Activated CD4-positive, alpha-beta T cell treated with anti-CD3 and anti-CD28 coated beads for 36 hours (primary cell): ENCODE results near the gene ASB2. TPM values are rescaled to one million over a fixed set of nuclear protein-coding genes. Genes with fewer than 3 reads are reported as not detected.

Experiments
- ATAC-seq: fragments of 200-7000 bp; cut with Tn5 transposase; one replicate; pipeline ENCODE4 v1.10.0; 2021; ENCODE audit warnings: mild to moderate bottlenecking, moderate library complexity
- CTCF ChIA-PET: fragments of 350-600 bp; sonication (Branson Sonifier 250); formaldehyde crosslinking; loops from one replicate; lab custom pipeline; 2021; ENCODE audit warnings: antibody characterized with exemption; lab: Charles Lee
- POLR2A ChIA-PET: fragments of 350-600 bp; sonication (Branson Sonifier 250); formaldehyde crosslinking; loops from one replicate; lab custom pipeline; 2021; ENCODE audit warnings: antibody characterized with exemption, inconsistent platforms; lab: Charles Lee
- DNase-seq: peaks from one replicate; pipeline ENCODE4 v3.0.0-alpha.2; 2020
- H3K27ac Mint-ChIP-seq: one replicate; pipeline ENCODE4 v1.8.0; 2021; ENCODE audit warnings: mixed read lengths
- H3K27me3 Mint-ChIP-seq: one replicate; pipeline ENCODE4 v1.8.0; 2021; ENCODE audit warnings: mixed read lengths
- H3K36me3 Mint-ChIP-seq: one replicate; pipeline ENCODE4 v1.8.0; 2021; ENCODE audit warnings: low read depth, mixed read lengths
- H3K4me1 Mint-ChIP-seq: one replicate; pipeline ENCODE4 v1.8.0; 2021; ENCODE audit warnings: mixed read lengths
- H3K4me3 Mint-ChIP-seq: one replicate; pipeline ENCODE4 v1.8.0; 2021; ENCODE audit warnings: mild to moderate bottlenecking, moderate library complexity, mixed read lengths
- H3K9me3 Mint-ChIP-seq: one replicate; pipeline ENCODE4 v1.8.0; 2021; ENCODE audit warnings: low read depth, mixed read lengths
- intact Hi-C, 2 experiments: fragments of 100-400 bp; cut with DNase I in 1 of 2; cut with micrococcal nuclease in 1 of 2; formaldehyde crosslinking; loops; one replicate each; pipeline versions ENCODE4 v1.14.2 to v1.15.1; 2022 to 2024; cut with DNase I, micrococcal nuclease
- total RNA-seq, 2 experiments: library from RNA; stranded (reverse); gene quantifications; one replicate each; pipeline ENCODE4 v1.2.3, GENCODE V29; 2021

Gene ASB2
- total RNA-seq, 2 experiments from 2014 or later = 24.8 to 25.5 TPM

DNA sequence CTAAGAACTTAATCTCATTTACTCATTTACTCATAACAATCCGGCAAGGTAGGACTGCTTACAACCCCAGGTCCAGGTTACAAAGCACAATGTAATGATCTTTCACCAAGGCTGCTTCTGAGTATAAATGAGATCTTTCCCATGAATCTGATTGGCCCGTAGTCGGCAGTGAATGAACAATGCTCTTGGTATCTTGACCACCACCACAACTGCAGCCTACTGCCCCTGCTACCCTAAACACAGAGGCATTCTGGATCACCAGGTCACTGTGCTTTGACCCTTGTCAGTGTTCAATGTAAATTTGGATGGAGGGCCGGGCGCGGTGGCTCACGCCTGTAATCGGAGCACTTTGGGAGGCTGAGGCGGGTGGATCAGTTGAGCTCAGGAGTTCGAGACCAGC is 33.3 kb downstream of the ASB2 start:
- POLR2A ChIA-PET = interaction anchor here (0.6 kb wide), 1 partner anchor 16 kb away, joined by 4 read pairs; no protein-coding TSS in a partner anchor
- CTCF ChIA-PET = interaction anchor here (0.6 to 14.8 kb wide), 5 partner anchors 31 to 237 kb away, joined by 3 to 349 read pairs (median 3); partner anchors contain the start of genes ASB2, CCDC197, DDX24 and IFI27L1
- ATAC-seq = no peak

GRCh38 chr14:93941293-93941910 is 35.0 kb downstream of the ASB2 start:
- DNase-seq (no peak), ATAC-seq (no peak)
- ChIA-PET CTCF (interaction anchor here (0.7 to 14.8 kb wide), 4 partner anchors 17 to 505 kb away, joined by 3 to 349 read pairs (median 92); partner anchors contain the start of genes ASB2 and CCDC197), POLR2A (no interaction called here)
- H3K27me3 Mint-ChIP-seq = peaks cover 13% of the 10 kb centered on the region
- H3K36me3 Mint-ChIP-seq = peaks cover 7% of the 10 kb centered on the region
- H3K4me1 Mint-ChIP-seq = peaks cover 14% of the 10 kb centered on the region
- H3K9me3 Mint-ChIP-seq = no peaks in the 10 kb centered on the region
- intact Hi-C loops = no loop called here
- H3K27ac Mint-ChIP-seq = no peak overlapping the region
- no peak overlapping the region for H3K4me3 Mint-ChIP-seq

More for the DNA sequence above, 33.3 kb downstream of the ASB2 start:
- DNase-seq = no peak
- Mint-ChIP-seq H3K9me3 (no peaks in the 10 kb centered on the region), H3K4me3 (no peak overlapping the region), H3K4me1 (peaks cover 14% of the 10 kb centered on the region), H3K36me3 (peaks cover 7% of the 10 kb centered on the region), H3K27ac (peak overlapping the region; percentile 34), H3K27me3 (peaks cover 7% of the 10 kb centered on the region)
- intact Hi-C loops = no loop called here

- intact Hi-C loops = no loop called here
- ChIA-PET CTCF (interaction anchor here (0.6 to 14.8 kb wide), 26 partner anchors 9 to 240 kb away, joined by 3 to 349 read pairs (median 8); partner anchors contain the start of genes ASB2, CCDC197 and OTUB2), POLR2A (interaction anchor here (1.0 to 2.0 kb wide), 5 partner anchors 30 to 61 kb away, joined by 3 to 12 read pairs (median 10); partner anchors contain the start of gene CCDC197)
- Mint-ChIP-seq H3K27ac (peak overlapping the region; percentile 53), H3K4me1 (peaks cover 14% of the 10 kb centered on the region), H3K36me3 (peaks cover 9% of the 10 kb centered on the region), H3K4me3 (peak overlapping the region; percentile 19), H3K9me3 (no peaks in the 10 kb centered on the region), H3K27me3 (peaks cover 14% of the 10 kb centered on the region)
- no peak for ATAC-seq
- no peak for DNase-seq
Observed at GRCh38 chr14:93940437-93940836, 35.9 kb downstream of the ASB2 start.

DNA sequence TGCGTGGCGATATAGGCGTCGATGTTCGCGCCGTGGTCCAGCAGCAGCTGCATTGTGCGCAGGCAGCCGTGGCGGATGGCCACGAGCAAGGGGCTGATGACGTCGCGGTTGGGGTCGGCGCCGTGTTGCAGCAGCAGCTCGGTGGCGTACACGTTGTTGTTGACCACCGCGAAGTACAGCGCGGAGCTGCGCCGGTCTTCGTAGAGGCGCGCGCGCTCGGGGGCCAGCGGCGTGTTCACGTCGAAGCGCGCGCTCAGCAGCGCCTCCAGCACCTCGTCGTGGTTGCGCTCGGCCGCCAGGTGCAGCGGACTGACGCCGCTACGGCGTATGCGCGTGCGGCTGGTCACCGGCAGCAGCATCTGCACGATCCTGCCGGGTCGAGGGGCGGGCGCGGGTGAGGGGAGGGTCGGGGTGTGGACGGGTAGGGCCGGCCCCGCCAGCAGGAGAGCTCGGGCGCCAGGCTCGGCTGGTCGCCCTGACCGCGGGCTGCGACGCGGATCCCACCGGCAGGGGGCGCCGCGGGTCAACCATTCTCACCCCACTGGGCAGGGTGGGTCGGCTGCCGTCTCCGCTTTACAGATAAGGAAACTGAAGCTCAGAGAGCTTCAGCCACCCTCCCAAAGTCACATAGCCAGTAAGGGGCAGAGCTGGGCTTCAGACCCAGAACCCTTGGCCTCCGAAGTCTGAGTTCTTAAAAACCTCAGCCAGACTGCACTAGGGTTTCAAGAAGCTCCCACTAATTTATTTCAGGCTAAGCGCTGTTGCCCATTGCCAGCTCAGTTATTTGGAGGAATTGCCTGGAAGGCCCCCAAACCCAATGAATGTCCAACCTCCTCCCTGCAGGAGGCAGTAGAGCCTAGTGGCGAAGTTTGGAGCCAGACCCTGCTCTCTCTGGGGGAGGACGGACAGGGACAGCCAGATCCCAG is 36.8 kb downstream of the ASB2 start:
- ChIA-PET POLR2A (interaction anchor here (1.0 to 2.0 kb wide), 9 partner anchors 20 to 141 kb away, joined by 3 to 12 read pairs (median 5); partner anchors contain the start of genes ASB2, CCDC197, DDX24 and IFI27L1), CTCF (interaction anchor here (0.6 to 14.8 kb wide), 38 partner anchors 9 to 605 kb away, joined by 3 to 349 read pairs (median 7); partner anchors contain the start of genes ASB2, CCDC197, DDX24 and IFI27L1)
- Mint-ChIP-seq H3K4me1 (peaks cover 14% of the 10 kb centered on the region), H3K4me3 (peak overlapping the region; percentile 43), H3K9me3 (no peaks in the 10 kb centered on the region), H3K27me3 (peaks cover 14% of the 10 kb centered on the region), H3K36me3 (peaks cover 9% of the 10 kb centered on the region), H3K27ac (peak overlapping the region; percentile 38)
- intact Hi-C loops = loop anchor here (1.0 to 2.0 kb wide), 6 partner anchors 20 to 241 kb away; no protein-coding TSS in a partner anchor
- ATAC-seq (peak; percentile 95), DNase-seq (peak; percentile 94)

- ChIA-PET POLR2A (interaction anchor here (1.1 to 2.0 kb wide), 3 partner anchors 32 to 142 kb away, joined by 3 to 11 read pairs (median 3); partner anchors contain the start of genes DDX24 and IFI27L1), CTCF (interaction anchor here (0.6 to 14.8 kb wide), 21 partner anchors 9 to 242 kb away, joined by 3 to 349 read pairs (median 11); partner anchors contain the start of genes ASB2, CCDC197, DDX24 and IFI27L1)
- Mint-ChIP-seq H3K9me3 (no peaks in the 10 kb centered on the region), H3K27me3 (peaks cover 14% of the 10 kb centered on the region), H3K4me3 (peak overlapping the region; percentile 43), H3K27ac (peak overlapping the region; percentile 5), H3K36me3 (peaks cover 9% of the 10 kb centered on the region), H3K4me1 (peaks cover 14% of the 10 kb centered on the region)
- intact Hi-C loops = loop anchor here (1.0 to 2.0 kb wide), 6 partner anchors 20 to 242 kb away; no protein-coding TSS in a partner anchor
- ATAC-seq (no peak), DNase-seq (no peak)
Observed at GRCh38 chr14:93938751-93939303, 37.5 kb downstream of the ASB2 start.

DNA sequence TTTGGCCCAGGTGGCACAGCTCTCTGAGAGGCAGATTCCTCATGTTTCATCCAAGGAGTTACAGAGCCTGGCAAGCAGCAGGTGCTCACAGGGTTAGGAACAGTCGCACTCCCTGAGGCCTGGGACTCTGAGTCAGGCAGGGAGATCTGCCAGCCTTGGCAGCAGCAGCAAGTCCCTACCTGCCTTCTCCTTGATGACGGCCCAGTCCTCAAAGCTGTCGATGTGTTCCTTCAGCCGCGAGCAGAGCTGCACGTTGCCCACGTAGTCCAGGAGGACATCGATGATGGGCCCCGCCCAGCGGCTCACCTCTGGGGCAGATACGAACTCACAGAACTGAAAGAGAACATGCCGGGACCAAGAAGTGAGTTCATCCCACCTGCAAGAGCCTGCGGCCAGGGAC is 38.9 kb downstream of the ASB2 start:
- peaks cover 9% of the 10 kb centered on the region for H3K36me3 Mint-ChIP-seq
- ATAC-seq = no peak
- intact Hi-C loops = no loop called here

GRCh38 chr14:93936926-93937325 is 39.4 kb downstream of the ASB2 start:
- peaks cover 14% of the 10 kb centered on the region for H3K4me1 Mint-ChIP-seq
- no peak overlapping the region for H3K27ac Mint-ChIP-seq
- H3K4me3 Mint-ChIP-seq = no peak overlapping the region
- no peaks in the 10 kb centered on the region for H3K9me3 Mint-ChIP-seq
- intact Hi-C loops = no loop called here
- ChIA-PET POLR2A (no interaction called here), CTCF (interaction anchor here (0.7 to 14.8 kb wide), 8 partner anchors 13 to 1379 kb away, joined by 3 to 349 read pairs (median 4); partner anchors contain the start of genes ASB2 and CCDC197)
- H3K36me3 Mint-ChIP-seq = peaks cover 9% of the 10 kb centered on the region
- peaks cover 14% of the 10 kb centered on the region for H3K27me3 Mint-ChIP-seq
- DNase-seq = no peak
- no peak for ATAC-seq

More for the DNA sequence above, 38.9 kb downstream of the ASB2 start:
- POLR2A ChIA-PET = no interaction called here
- CTCF ChIA-PET = interaction anchor here (0.7 to 14.8 kb wide), 7 partner anchors 14 to 1379 kb away, joined by 3 to 349 read pairs (median 4); partner anchors contain the start of genes ASB2 and CCDC197
- peaks cover 14% of the 10 kb centered on the region for H3K27me3 Mint-ChIP-seq
- no peak overlapping the region for H3K4me3 Mint-ChIP-seq
- peaks cover 14% of the 10 kb centered on the region for H3K4me1 Mint-ChIP-seq
- no peak for DNase-seq
- no peak overlapping the region for H3K27ac Mint-ChIP-seq
- H3K9me3 Mint-ChIP-seq = no peaks in the 10 kb centered on the region

GRCh38 chr14:93936245-93936644 is 40.1 kb downstream of the ASB2 start:
- ChIA-PET CTCF (interaction anchor here (1.0 to 14.8 kb wide), 8 partner anchors 13 to 644 kb away, joined by 3 to 349 read pairs (median 4); partner anchors contain the start of genes ASB2 and CCDC197), POLR2A (no interaction called here)
- H3K4me1 Mint-ChIP-seq = peaks cover 14% of the 10 kb centered on the region
- no peak overlapping the region for H3K27ac Mint-ChIP-seq
- intact Hi-C loops = no loop called here
- H3K9me3 Mint-ChIP-seq = no peaks in the 10 kb centered on the region
- ATAC-seq (peak; percentile 25), DNase-seq (peak; percentile 39)
- peaks cover 14% of the 10 kb centered on the region for H3K27me3 Mint-ChIP-seq
- peaks cover 9% of the 10 kb centered on the region for H3K36me3 Mint-ChIP-seq
- no peak overlapping the region for H3K4me3 Mint-ChIP-seq

GRCh38 chr14:93935213-93935612 is 41.2 kb downstream of the ASB2 start:
- Mint-ChIP-seq H3K4me1 (peaks cover 9% of the 10 kb centered on the region), H3K27me3 (peaks cover 14% of the 10 kb centered on the region), H3K36me3 (peaks cover 6% of the 10 kb centered on the region), H3K4me3 (no peak overlapping the region), H3K9me3 (no peaks in the 10 kb centered on the region), H3K27ac (no peak overlapping the region)
- intact Hi-C loops = no loop called here
- ChIA-PET CTCF (interaction anchor here (0.5 to 14.8 kb wide), 13 partner anchors 12 to 755 kb away, joined by 3 to 349 read pairs (median 3); partner anchors contain the start of genes ASB2 and CCDC197), POLR2A (no interaction called here)
- no peak for DNase-seq
- ATAC-seq = no peak

- ChIA-PET POLR2A (no interaction called here), CTCF (no interaction called here)
- Mint-ChIP-seq H3K9me3 (no peaks in the 10 kb centered on the region), H3K27me3 (peaks cover 4% of the 10 kb centered on the region), H3K4me1 (no peaks in the 10 kb centered on the region), H3K4me3 (no peak overlapping the region), H3K36me3 (peaks cover 2% of the 10 kb centered on the region), H3K27ac (no peak overlapping the region)
- DNase-seq (no peak), ATAC-seq (no peak)
- intact Hi-C loops = no loop called here
Observed at GRCh38 chr14:93932642-93933041, 43.7 kb downstream of the ASB2 start.
